ENCODE results near the gene RNF31. TPM values are rescaled to one million over a fixed set of nuclear protein-coding genes. Genes with fewer than 3 reads are reported as not detected.

RNF31 gene
- total RNA-seq, 4 donors from 2014 or later = 21.7 to 33.3 (median 26.8) TPM

- H3K27ac ChIP-seq (replicated peaks in 1 of 4) = peak overlapping the region; percentile 93 to 98 (median 97)
- peak; percentile 98 for DNase-seq (ENCODE audit: extremely low spot score)
- H3K36me3 ChIP-seq = peaks cover 12 to 24% (median 21%) of the 10 kb centered on the region in 4 donors
- peak overlapping the region; percentile 63 to 96 (median 67) for H3K4me3 ChIP-seq
- TF ChIP-seq POLR2AphosphoS5 (IDR thresholded peaks at IDR 0.05) (peak in 1 of 2 donors; percentile 79), POLR2A (IDR thresholded peaks at IDR 0.05; ENCODE audit: low read depth) (no peak)
- no peaks in the 10 kb centered on the region for H3K9me3 ChIP-seq
- H3K4me1 ChIP-seq = peaks cover 22 to 25% (median 25%) of the 10 kb centered on the region in 4 donors
- H3K27me3 ChIP-seq = no peaks in the 10 kb centered on the region
- whole genome bisulfite sequencing = under 1% methylated on average over 24 of the region's 42 CpGs
- intact Hi-C loops (cut with DNase I) = loop anchor here (1.0 kb wide), 1 partner anchor 22 kb away; the partner anchor contains the start of gene PSME1
Measured at GRCh38 chr14:24113801-24114531, 33.3 kb upstream of the RNF31 start.

GRCh38 chr14:24114532-24115421, 32.5 kb upstream of the RNF31 start, which contains the start of the genes DCAF11 and NRL:
DCAF11 (plus strand) TSS chr14:24114777; CDS start chr14:24115595, 818 bp downstream.
NRL (minus strand) TSS chr14:24114949; CDS start chr14:24082848, 32,101 bp downstream.
- Histone ChIP-seq H3K27ac (replicated peaks in 1 of 4) (peak within 1 kb of the TSS; percentile 93 to 98 (median 97)), H3K4me3 (peak within 1 kb of the TSS; percentile 63 to 96 (median 67)), H3K4me1 (peaks cover 20 to 23% (median 22%) of the 10 kb centered on the region in 4 donors), H3K9me3 (no peaks in the 10 kb centered on the region), H3K27me3 (no peaks in the 10 kb centered on the region), H3K36me3 (peaks cover 19 to 32% (median 29%) of the 10 kb centered on the region in 4 donors)
- peak; percentile 100 for DNase-seq (ENCODE audit: extremely low spot score)
- TF ChIP-seq CTCF (IDR thresholded peaks at IDR 0.05) (peak in 1 of 3 experiments; percentile 9), EP300 (IDR thresholded peaks at IDR 0.05) (peak; percentile 75), POLR2A (IDR thresholded peaks at IDR 0.05; ENCODE audit: low read depth) (peak; percentile 29), POLR2AphosphoS5 (IDR thresholded peaks at IDR 0.05) (peak; percentile 78 to 91)
- WGBS = under 1% methylated on average over 45 of the region's 65 CpGs
- intact Hi-C loops (cut with DNase I) = loop anchor here (1.0 kb wide), 1 partner anchor 22 kb away; the partner anchor contains the start of gene PSME1

- Histone ChIP-seq H3K9me3 (no peaks in the 10 kb centered on the region), H3K36me3 (peaks cover 21 to 40% (median 37%) of the 10 kb centered on the region in 4 donors), H3K27ac (replicated peaks in 1 of 4) (peak overlapping the region; percentile 93 to 98 (median 97)), H3K4me1 (peaks cover 20 to 23% (median 22%) of the 10 kb centered on the region in 4 donors), H3K27me3 (no peaks in the 10 kb centered on the region), H3K4me3 (peak overlapping the region; percentile 63 to 96 (median 67))
- intact Hi-C loops (cut with DNase I) = no loop called here
- 6% methylated on average over 14 of the region's 14 CpGs for WGBS
- no peak for DNase-seq (ENCODE audit: extremely low spot score)
- TF ChIP-seq POLR2A (IDR thresholded peaks at IDR 0.05; ENCODE audit: low read depth) (no peak), POLR2AphosphoS5 (IDR thresholded peaks at IDR 0.05) (no peak), EP300 (IDR thresholded peaks at IDR 0.05) (no peak), CTCF (IDR thresholded peaks at IDR 0.05) (no peak)
Measured at GRCh38 chr14:24115422-24116127, 31.7 kb upstream of the RNF31 start.

GRCh38 chr14:24116128-24116814, 31.0 kb upstream of the RNF31 start:
- Histone ChIP-seq H3K9me3 (no peaks in the 10 kb centered on the region), H3K27ac (replicated peaks in 1 of 4) (no peak overlapping the region), H3K27me3 (no peaks in the 10 kb centered on the region), H3K4me3 (peak overlapping the region; percentile 63 to 96 (median 67)), H3K36me3 (peaks cover 21 to 47% (median 44%) of the 10 kb centered on the region in 4 donors), H3K4me1 (peaks cover 20 to 23% (median 21%) of the 10 kb centered on the region in 4 donors)
- TF ChIP-seq POLR2AphosphoS5 (IDR thresholded peaks at IDR 0.05) = no peak
- no peak for TF ChIP-seq EP300 (IDR thresholded peaks at IDR 0.05)
- TF ChIP-seq CTCF (IDR thresholded peaks at IDR 0.05) = no peak
- no peak for TF ChIP-seq POLR2A (IDR thresholded peaks at IDR 0.05; ENCODE audit: low read depth)
- intact Hi-C loops (cut with DNase I) = no loop called here
- 91% methylated on average over 6 of the region's 6 CpGs for WGBS
- DNase-seq (ENCODE audit: extremely low spot score) = no peak

All from esophagus muscularis mucosa (tissue), 4 donors.